Inflammatory macrophage (primary cell): Measurements from ENCODE around the gene RPSA.
"Not testable (repeated sequence)": the region's sequence is repeated elsewhere in the genome, so short reads cannot be mapped to it uniquely, and the experiment has no call there.

ENCODE experiments used
- DNase-seq, 2 donors: peaks; one replicate each; pipeline ENCODE4 v3.0.0-alpha.2; 2020 to 2022

The RPSA gene

GRCh38 chr3:39457361-39457760 lies 50.8 kb downstream of the RPSA start:
- no peak for DNase-seq

GRCh38 chr3:39458579-39458978 lies 52.1 kb downstream of the RPSA start:
- DNase-seq, result not testable (repeated sequence)

- DNase-seq, result no peak
These were observed 54.2 kb downstream of the RPSA start for GRCh38 chr3:39460677-39461076.
